HTR-8/SVneo (cell line): ENCODE measurements around the gene CACNB1.
A peak's percentile ranks its signal among the peaks of the same experiment; 100 is the strongest.
"Not testable (repeated sequence)": the region's sequence is repeated elsewhere in the genome, so short reads cannot be mapped to it uniquely, and the experiment has no call there.

Experiments used
- DNase-seq: peaks from one replicate; pipeline ENCODE4 v3.0.0; 2011; ENCODE audit warnings: low spot score, mixed read lengths; ENCODE audit not compliant: insufficient read length
- FAIRE-seq: peaks from 2 replicates; lab custom pipeline; 2011; peaks lifted over from hg19 to GRCh38; lab: Jason Lieb, UNC

The CACNB1 gene

GRCh38 chr17:39134878-39135277 lies 62.6 kb downstream of the CACNB1 start:
- FAIRE-seq (no peak), DNase-seq (no peak)

DNA sequence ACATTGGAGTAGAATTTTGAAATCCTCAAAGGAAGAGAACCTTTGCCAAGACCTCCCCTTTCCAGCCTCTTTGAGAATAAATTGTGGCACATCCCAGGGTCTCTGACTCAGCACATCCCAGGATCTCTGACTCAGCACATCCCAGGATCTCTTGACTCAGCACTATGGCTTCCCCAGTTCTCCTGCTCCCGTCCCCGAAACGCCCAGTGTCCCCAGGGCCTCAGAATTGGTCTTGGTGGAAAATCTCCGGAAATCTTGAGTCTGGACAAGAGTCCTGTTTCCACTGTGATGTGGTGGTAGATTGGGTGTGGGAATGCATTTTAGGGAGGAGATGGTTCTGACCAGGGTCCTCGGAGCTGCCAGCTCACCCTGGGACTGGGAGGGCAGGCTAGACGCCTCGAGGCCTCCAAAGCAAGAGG lies 65.3 kb downstream of the CACNB1 start:
- DNase-seq (no peak), FAIRE-seq (peak; percentile 20)

GRCh38 chr17:39131616-39132015 lies 65.9 kb downstream of the CACNB1 start:
- no peak for FAIRE-seq
- DNase-seq = no peak

DNA sequence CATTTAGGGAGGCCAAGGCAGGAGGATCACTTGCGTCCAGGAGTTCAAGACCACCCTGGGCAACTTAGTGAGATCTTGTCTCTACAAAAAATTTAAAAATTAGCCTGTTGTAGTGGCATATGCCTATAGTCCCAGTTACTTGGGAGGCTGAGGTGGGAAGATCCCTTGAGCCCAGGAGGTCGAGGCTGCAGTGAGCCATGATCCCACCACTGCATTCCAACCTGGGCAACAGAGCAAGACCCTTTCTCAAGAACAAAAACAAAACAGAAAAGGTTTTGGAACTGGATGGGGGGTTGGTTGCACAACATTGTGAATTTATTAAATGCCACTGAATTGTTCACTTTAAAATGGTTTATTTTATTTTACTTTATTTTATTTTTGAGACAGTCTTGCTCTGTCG lies 67.3 kb downstream of the CACNB1 start:
- FAIRE-seq = no peak
- DNase-seq = no peak

GRCh38 chr17:39129544-39129943 lies 67.9 kb downstream of the CACNB1 start:
- not testable (repeated sequence) for DNase-seq, FAIRE-seq

GRCh38 chr17:39126436-39126835 lies 71.0 kb downstream of the CACNB1 start:
- no peak for DNase-seq
- FAIRE-seq = no peak

DNA sequence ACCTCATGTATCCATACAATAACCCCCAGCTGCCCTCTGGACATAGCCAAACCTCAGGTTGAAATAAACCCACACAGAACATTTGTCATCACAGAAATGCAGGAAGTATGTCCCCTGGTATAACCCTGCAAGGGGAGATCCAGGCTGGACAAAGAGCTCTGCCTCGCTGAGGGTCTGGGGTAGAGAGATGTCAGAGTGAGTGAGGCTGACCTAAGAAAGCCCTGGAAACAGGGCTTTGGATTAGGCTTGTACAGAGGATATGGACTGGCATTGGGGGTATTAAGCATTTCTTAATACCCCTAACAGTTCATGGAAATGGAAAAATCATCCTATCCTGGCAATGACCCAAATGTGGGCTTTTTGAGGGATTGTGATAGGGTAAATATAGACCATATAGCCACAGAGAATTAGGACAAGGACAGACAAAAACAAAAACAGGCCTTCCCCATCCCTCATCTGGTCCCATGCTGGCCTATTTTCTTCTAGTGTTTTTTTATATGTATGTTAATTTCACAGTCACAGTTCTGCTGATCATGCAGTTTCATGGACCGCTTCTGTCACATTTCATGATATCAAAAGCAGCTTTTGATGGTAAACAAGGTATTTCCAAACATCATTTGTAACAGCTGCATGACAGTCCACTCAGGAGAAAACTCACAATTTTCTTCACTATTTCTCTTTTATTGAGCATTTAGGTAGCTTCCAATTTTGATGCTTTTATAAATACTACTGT lies 72.2 kb downstream of the CACNB1 start:
- no peak for FAIRE-seq
- no peak for DNase-seq

- FAIRE-seq (no peak), DNase-seq (no peak)
These were observed 73.8 kb downstream of the CACNB1 start for GRCh38 chr17:39123627-39124026.
